SU-DHL-6 (cell line): Measurements from ENCODE around the gene BCL3.

Experiments used
- H2AFZ ChIP-seq: fragments of 200-600 bp; sonication (generic); 2 replicates; pipeline ENCODE4 v1.6.1; 2014; ENCODE audit warnings: low read depth, mild to moderate bottlenecking, moderate library complexity, mixed read lengths, antibody characterized with exemption, low read length; ENCODE audit not compliant: severe bottlenecking
- H3F3A ChIP-seq: fragments of 200-600 bp; shearing (Covaris generic); 2 replicates; pipeline ENCODE4 v1.6.0; 2016; ENCODE audit warnings: antibody characterized with exemption, mild to moderate bottlenecking; ENCODE audit not compliant: insufficient read depth
- H3K27ac ChIP-seq: fragments of 200-600 bp; sonication (generic); 2 replicates; pipeline ENCODE4 v1.5.1; 2016; ENCODE audit warnings: low read depth, mild to moderate bottlenecking, low read length, moderate library complexity, mixed read lengths
- H3K27me3 ChIP-seq: fragments of 200-600 bp; sonication (generic), shearing (Covaris generic); 2 replicates; pipeline ENCODE4 v1.6.0; 2014; ENCODE audit warnings: mild to moderate bottlenecking, low read length
- H3K36me3 ChIP-seq: fragments of 200-600 bp; sonication (generic); 2 replicates; pipeline ENCODE4 v1.6.1; 2014; ENCODE audit warnings: mild to moderate bottlenecking, low read length, mixed read lengths
- H3K4me2 ChIP-seq: fragments of 300-600, 200-600 bp; shearing (Covaris generic), sonication (generic); 2 replicates; pipeline ENCODE4 v1.6.0; 2014; ENCODE audit warnings: low read length, low read depth, mild to moderate bottlenecking; ENCODE audit not compliant: poor library complexity, severe bottlenecking
- H3K4me3 ChIP-seq: fragments of 200-600 bp; sonication (generic); 2 replicates; pipeline ENCODE4 v1.5.1; 2014; ENCODE audit warnings: antibody characterized with exemption, low read length, mild to moderate bottlenecking, mixed read lengths; ENCODE audit not compliant: insufficient read depth, poor library complexity, severe bottlenecking
- H3K79me2 ChIP-seq: fragments of 200-600 bp; sonication (generic); 2 replicates; pipeline ENCODE4 v1.6.1; 2014; ENCODE audit warnings: mild to moderate bottlenecking, low read length, moderate library complexity; ENCODE audit not compliant: insufficient read depth
- H3K9ac ChIP-seq: fragments of 200-600 bp; sonication (generic); 2 replicates; pipeline ENCODE4 v1.7.0; 2014; ENCODE audit warnings: mild to moderate bottlenecking, low read length
- H3K9me2 ChIP-seq: fragments of 200-600 bp; sonication (generic); replicated peaks from 2 replicates; pipeline ENCODE4 v1.6.1; 2014; ENCODE audit warnings: low read length; ENCODE audit not compliant: insufficient read depth
- H3K9me3 ChIP-seq: fragments of 200-600 bp; sonication (generic); 2 replicates; pipeline ENCODE4 v1.6.1; 2014; ENCODE audit warnings: low read length, mixed read lengths; ENCODE audit not compliant: insufficient read depth
- H4K20me1 ChIP-seq: fragments of 200-600 bp; sonication (generic); 2 replicates; pipeline ENCODE4 v1.6.1; 2014; ENCODE audit warnings: low read depth, mild to moderate bottlenecking, antibody characterized with exemption, low read length, moderate library complexity, mixed read lengths
- CTCF ChIP-seq: fragments of 200-600 bp; sonication (generic); IDR thresholded peaks from one replicate; pipeline ENCODE4 v1.5.1; 2017; ENCODE audit warnings: antibody characterized with exemption, mild to moderate bottlenecking, low read length, moderate library complexity; ENCODE audit not compliant: insufficient read depth, poor library complexity, severe bottlenecking
- EZH2phosphoT487 ChIP-seq: fragments of 200-600 bp; sonication (generic), shearing (Covaris generic); conservative IDR thresholded peaks from 2 replicates; pipeline ENCODE4 v1.6.1; 2018; ENCODE audit warnings: mild to moderate bottlenecking, antibody characterized with exemption, low read length, moderate library complexity, mixed read lengths

Gene BCL3

GRCh38 chr19:44741258-44741731, 7.2 kb upstream of the BCL3 start:
- TF ChIP-seq CTCF = no peak
- no peak for TF ChIP-seq EZH2phosphoT487
- Histone ChIP-seq H3K4me2 (no peak overlapping the region), H3K9ac (no peak overlapping the region), H3K27ac (no peak overlapping the region), H3K9me3 (no peaks in the 10 kb centered on the region), H3K4me3 (no peak overlapping the region), H3K27me3 (no peaks in the 10 kb centered on the region), H3K9me2 (no peaks in the 10 kb centered on the region), H2AFZ (no peak overlapping the region), H3F3A (no peaks in the 10 kb centered on the region), H3K79me2 (no peaks in the 10 kb centered on the region), H3K36me3 (no peaks in the 10 kb centered on the region), H4K20me1 (no peaks in the 10 kb centered on the region)

- Histone ChIP-seq H2AFZ (no peak overlapping the region), H3K4me3 (no peak overlapping the region), H3K27me3 (no peaks in the 10 kb centered on the region), H3K9ac (no peak overlapping the region), H3K36me3 (no peaks in the 10 kb centered on the region), H3F3A (no peaks in the 10 kb centered on the region), H3K4me2 (no peak overlapping the region), H4K20me1 (no peaks in the 10 kb centered on the region), H3K9me2 (no peaks in the 10 kb centered on the region), H3K9me3 (no peaks in the 10 kb centered on the region), H3K79me2 (no peaks in the 10 kb centered on the region), H3K27ac (no peak overlapping the region)
- no peak for TF ChIP-seq EZH2phosphoT487
These were observed 6.6 kb upstream of the BCL3 start for GRCh38 chr19:44741841-44742329.

GRCh38 chr19:44742330-44743061, 6.0 kb upstream of the BCL3 start:
- Histone ChIP-seq H3K4me3 (no peak overlapping the region), H3K9me2 (no peaks in the 10 kb centered on the region), H3K4me2 (no peak overlapping the region), H3K36me3 (no peaks in the 10 kb centered on the region), H3K9ac (no peak overlapping the region), H3K27ac (no peak overlapping the region), H3F3A (no peaks in the 10 kb centered on the region), H3K9me3 (no peaks in the 10 kb centered on the region), H3K27me3 (no peaks in the 10 kb centered on the region), H3K79me2 (no peaks in the 10 kb centered on the region), H2AFZ (no peak overlapping the region), H4K20me1 (no peaks in the 10 kb centered on the region)
- TF ChIP-seq CTCF = no peak
- no peak for TF ChIP-seq EZH2phosphoT487

GRCh38 chr19:44744871-44745332, 3.6 kb upstream of the BCL3 start:
- H3K9me2 ChIP-seq = no peaks in the 10 kb centered on the region
- no peak overlapping the region for H3K4me3 ChIP-seq
- no peak overlapping the region for H3K9ac ChIP-seq
- TF ChIP-seq EZH2phosphoT487 = no peak
- TF ChIP-seq CTCF = no peak
- H3K27ac ChIP-seq = no peak overlapping the region
- no peaks in the 10 kb centered on the region for H3K9me3 ChIP-seq
- no peaks in the 10 kb centered on the region for H4K20me1 ChIP-seq
- H3K4me2 ChIP-seq = no peak overlapping the region
- H3K27me3 ChIP-seq = no peaks in the 10 kb centered on the region
- H2AFZ ChIP-seq = no peak overlapping the region
- peaks cover 12% of the 10 kb centered on the region for H3K79me2 ChIP-seq
- H3K36me3 ChIP-seq = no peaks in the 10 kb centered on the region
- peaks cover 9% of the 10 kb centered on the region for H3F3A ChIP-seq
